Karpas-422 (cell line): Measurements from ENCODE around the gene SRPK2. TPM values are rescaled to one million over a fixed set of nuclear protein-coding genes. Genes with fewer than 3 reads are reported as not detected.
"Not testable (repeated sequence)": the region's sequence is repeated elsewhere in the genome, so short reads cannot be mapped to it uniquely, and the experiment has no call there.

Experiments
- DNase-seq: peaks from one replicate; pipeline ENCODE4 v3.0.0-alpha.2; 2015
- H2AFZ ChIP-seq: fragments of 200-600 bp; sonication (generic); 2 replicates; pipeline ENCODE4 v1.6.1; 2014; ENCODE audit warnings: antibody characterized with exemption, low read length, mixed read lengths
- H3K27ac ChIP-seq: fragments of 200-600 bp; sonication (generic); 2 replicates; pipeline ENCODE4 v1.5.1; 2014; ENCODE audit warnings: mild to moderate bottlenecking, low read length, moderate library complexity
- H3K27me3 ChIP-seq: fragments of 200-600 bp; sonication (generic); 2 replicates; pipeline ENCODE4 v1.6.1; 2014; ENCODE audit warnings: low read length, mixed read lengths
- H3K36me3 ChIP-seq: fragments of 200-600 bp; sonication (generic); 2 replicates; pipeline ENCODE4 v1.6.1; 2014; ENCODE audit warnings: low read length, mixed read lengths; ENCODE audit not compliant: insufficient read depth
- H3K4me1 ChIP-seq: fragments of 200-600 bp; sonication (generic); 2 replicates; pipeline ENCODE4 v1.6.1; 2014; ENCODE audit warnings: mild to moderate bottlenecking, low read length, mixed read lengths
- H3K4me2 ChIP-seq: fragments of 200-600 bp; sonication (generic); 2 replicates; pipeline ENCODE4 v1.6.1; 2014; ENCODE audit warnings: low read length, low read depth, mild to moderate bottlenecking; ENCODE audit not compliant: poor library complexity, severe bottlenecking
- H3K4me3 ChIP-seq: fragments of 200-600 bp; sonication (generic); 2 replicates; pipeline ENCODE4 v1.5.1; 2014; ENCODE audit warnings: mild to moderate bottlenecking, antibody characterized with exemption, low read length, mixed read lengths
- H3K79me2 ChIP-seq: fragments of 200-600 bp; sonication (generic); 2 replicates; pipeline ENCODE4 v1.6.1; 2014; ENCODE audit warnings: mild to moderate bottlenecking, low read length, mixed read lengths
- H3K9ac ChIP-seq: fragments of 200-600 bp; sonication (generic); 2 replicates; pipeline ENCODE4 v1.6.0; 2014; ENCODE audit warnings: low read length
- H3K9me2 ChIP-seq: fragments of 200-600 bp; sonication (generic), shearing (Covaris generic); replicated peaks from 2 replicates; pipeline ENCODE4 v1.6.0; 2014; ENCODE audit warnings: mild to moderate bottlenecking, low read length, moderate library complexity; ENCODE audit not compliant: insufficient read depth
- H3K9me3 ChIP-seq: fragments of 300-700, 200-600 bp; sonication (generic); 2 replicates; pipeline ENCODE4 v1.6.1; 2014; ENCODE audit warnings: low read length, mixed read lengths
- H4K20me1 ChIP-seq: fragments of 200-600 bp; sonication (generic); 2 replicates; pipeline ENCODE4 v1.6.1; 2014; ENCODE audit warnings: mild to moderate bottlenecking, antibody characterized with exemption, low read length, low read depth; ENCODE audit not compliant: insufficient read depth
- total RNA-seq: library from RNA; depleted of rRNA; stranded (reverse); fragments of >200 nt; shearing (Covaris generic); gene quantifications from 2 replicates; pipeline ENCODE4 v1.2.3, GENCODE V29; 2014; ENCODE audit warnings: low replicate concordance

Gene SRPK2
- total RNA-seq, 1 experiment from 2014 or later: 9.0 TPM

DNA sequence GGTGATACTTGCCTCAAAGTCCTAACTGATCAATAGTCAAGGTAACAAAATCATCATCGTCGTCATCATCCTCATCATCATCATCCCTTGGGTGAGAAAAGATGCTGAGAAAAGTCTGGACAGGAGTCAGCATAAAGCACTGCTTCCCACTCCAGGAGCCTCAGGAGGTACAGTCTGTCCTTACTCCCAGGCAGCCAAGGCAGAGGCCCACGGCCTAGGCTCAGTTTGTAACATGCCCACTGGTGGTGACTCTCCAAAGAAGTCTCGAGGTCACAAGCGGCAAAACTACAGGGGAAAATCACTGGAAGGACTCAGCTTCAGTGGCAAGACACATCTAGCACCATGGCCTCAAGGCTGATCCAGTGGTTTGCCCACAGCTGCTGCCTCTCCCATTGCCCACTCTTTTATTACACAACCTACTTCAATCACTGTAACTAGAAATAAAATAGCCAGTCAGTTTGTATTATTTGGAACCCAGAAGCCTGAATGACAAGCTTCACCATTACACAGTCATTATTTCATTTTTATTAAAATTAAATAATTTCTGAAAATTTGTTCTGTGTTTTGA lies 150.4 kb downstream of the SRPK2 start:
- Histone ChIP-seq H2AFZ (no peak overlapping the region), H3K9me2 (no peaks in the 10 kb centered on the region), H3K4me1 (no peaks in the 10 kb centered on the region), H3K27ac (no peak overlapping the region), H3K79me2 (no peaks in the 10 kb centered on the region), H3K9ac (no peak overlapping the region), H3K27me3 (no peaks in the 10 kb centered on the region), H3K4me3 (no peak overlapping the region), H3K9me3 (no peaks in the 10 kb centered on the region), H3K4me2 (no peak overlapping the region), H3K36me3 (no peaks in the 10 kb centered on the region), H4K20me1 (peaks cover 26% of the 10 kb centered on the region)
- no peak for DNase-seq

- Histone ChIP-seq H2AFZ (no peak overlapping the region), H3K4me2 (no peak overlapping the region), H3K27ac (no peak overlapping the region), H4K20me1 (peaks cover 15% of the 10 kb centered on the region), H3K9me3 (no peaks in the 10 kb centered on the region), H3K27me3 (no peaks in the 10 kb centered on the region), H3K9me2 (no peaks in the 10 kb centered on the region), H3K79me2 (no peaks in the 10 kb centered on the region), H3K4me1 (no peaks in the 10 kb centered on the region), H3K36me3 (no peaks in the 10 kb centered on the region), H3K9ac (no peak overlapping the region), H3K4me3 (no peak overlapping the region)
- no peak for DNase-seq
Measured at GRCh38 chr7:105234886-105235285, 153.8 kb downstream of the SRPK2 start.

DNA sequence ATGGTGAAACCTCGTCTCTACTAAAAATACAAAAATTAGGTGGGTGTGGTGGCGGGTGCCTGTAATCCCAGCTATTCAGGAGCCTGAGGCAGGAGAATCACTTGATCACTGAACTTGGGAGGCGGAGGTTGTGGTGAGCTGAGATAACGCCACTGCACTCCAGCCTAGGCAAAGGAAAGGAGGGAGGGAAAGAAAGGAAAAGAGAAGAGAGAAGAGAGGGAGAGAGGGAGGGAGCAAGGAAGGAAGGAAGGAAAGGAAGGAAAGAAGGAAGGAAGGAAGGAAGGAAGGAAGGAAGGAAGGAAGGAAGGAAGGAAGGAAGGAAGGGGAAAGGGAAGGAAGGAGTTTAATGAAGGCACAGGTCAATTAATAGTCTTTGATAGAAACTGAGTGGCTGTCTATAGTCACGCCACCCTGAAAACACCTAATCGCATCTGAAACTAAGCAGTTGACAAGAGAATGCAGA lies 155.9 kb downstream of the SRPK2 start:
- not testable (repeated sequence) for H3K4me2 ChIP-seq, H3K9me3 ChIP-seq, H3K36me3 ChIP-seq, H3K4me1 ChIP-seq, H3K27me3 ChIP-seq, H3K9me2 ChIP-seq, DNase-seq, H2AFZ ChIP-seq, H3K79me2 ChIP-seq, H3K9ac ChIP-seq, H3K27ac ChIP-seq, H3K4me3 ChIP-seq
- peaks cover 15% of the 10 kb centered on the region for H4K20me1 ChIP-seq

DNA sequence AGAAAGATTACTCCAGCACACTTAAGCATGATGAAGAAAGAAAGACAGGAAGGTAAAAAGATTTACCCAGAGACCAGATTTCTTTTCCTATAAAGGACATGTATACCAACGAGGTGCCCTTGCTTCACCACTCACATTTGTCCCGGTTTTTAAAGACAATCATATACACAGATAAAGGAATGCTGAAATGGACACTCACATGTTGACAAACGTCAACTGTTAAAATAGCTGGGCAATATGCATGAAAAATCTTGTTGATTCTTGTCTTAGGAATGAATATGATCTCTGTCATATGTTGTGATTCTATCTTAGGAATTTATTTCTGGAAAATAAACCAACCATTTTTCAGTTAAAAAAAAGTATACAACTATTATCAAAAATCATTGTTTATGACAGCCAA lies 158.2 kb downstream of the SRPK2 start:
- Histone ChIP-seq H3K36me3 (no peaks in the 10 kb centered on the region), H3K4me2 (no peak overlapping the region), H3K9me2 (no peaks in the 10 kb centered on the region), H3K4me3 (no peak overlapping the region), H3K9me3 (no peaks in the 10 kb centered on the region), H2AFZ (no peak overlapping the region), H4K20me1 (peaks cover 6% of the 10 kb centered on the region; the same call in 1 of the 2 replicates), H3K27me3 (no peaks in the 10 kb centered on the region), H3K27ac (no peak overlapping the region), H3K4me1 (no peaks in the 10 kb centered on the region), H3K79me2 (no peaks in the 10 kb centered on the region), H3K9ac (no peak overlapping the region)
- no peak for DNase-seq

GRCh38 chr7:105229641-105230040 lies 159.1 kb downstream of the SRPK2 start:
- Histone ChIP-seq H3K27ac (no peak overlapping the region), H3K79me2 (no peaks in the 10 kb centered on the region), H3K36me3 (no peaks in the 10 kb centered on the region), H4K20me1 (peaks cover 10% of the 10 kb centered on the region; the same call in 1 of the 2 replicates), H3K4me2 (no peak overlapping the region), H3K4me1 (no peaks in the 10 kb centered on the region), H3K9me2 (no peaks in the 10 kb centered on the region), H3K9ac (no peak overlapping the region), H2AFZ (no peak overlapping the region), H3K9me3 (no peaks in the 10 kb centered on the region), H3K27me3 (no peaks in the 10 kb centered on the region), H3K4me3 (no peak overlapping the region)
- DNase-seq: no peak

DNA sequence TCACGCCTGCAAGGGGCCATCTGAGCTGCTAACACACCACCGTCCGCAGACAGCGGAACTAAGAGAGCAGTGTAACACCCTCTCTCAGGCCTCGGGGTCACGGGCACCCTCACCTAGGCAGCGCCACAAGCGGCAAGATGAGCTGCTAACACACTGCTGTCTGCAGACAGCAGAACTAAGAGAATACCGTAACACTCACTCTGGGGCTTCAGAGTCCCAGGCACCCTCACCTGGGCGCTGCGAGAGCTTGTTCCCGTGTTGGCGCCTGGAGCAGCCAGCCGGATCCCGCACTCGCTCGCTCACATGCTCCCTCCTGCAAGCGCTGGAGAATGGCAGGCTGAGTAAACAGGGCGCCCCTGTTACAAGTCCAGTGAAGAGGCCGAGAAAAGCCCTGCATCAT lies 160.2 kb downstream of the SRPK2 start:
- Histone ChIP-seq H3K36me3 (no peaks in the 10 kb centered on the region), H3K27ac (no peak overlapping the region), H3K9me3 (no peaks in the 10 kb centered on the region), H3K4me1 (no peaks in the 10 kb centered on the region), H3K9ac (no peak overlapping the region), H3K4me3 (no peak overlapping the region), H2AFZ (no peak overlapping the region), H3K4me2 (no peak overlapping the region), H4K20me1 (peaks cover 10% of the 10 kb centered on the region; the same call in 1 of the 2 replicates), H3K9me2 (no peaks in the 10 kb centered on the region), H3K27me3 (no peaks in the 10 kb centered on the region), H3K79me2 (no peaks in the 10 kb centered on the region)
- no peak for DNase-seq

GRCh38 chr7:105227391-105227790 lies 161.3 kb downstream of the SRPK2 start:
- H3K79me2 ChIP-seq: no peaks in the 10 kb centered on the region
- H3K27ac ChIP-seq: no peak overlapping the region
- H3K9me3 ChIP-seq: no peaks in the 10 kb centered on the region
- no peaks in the 10 kb centered on the region for H3K4me1 ChIP-seq
- peaks cover 17% of the 10 kb centered on the region; the same call in 1 of the 2 replicates for H4K20me1 ChIP-seq
- H3K27me3 ChIP-seq: no peaks in the 10 kb centered on the region
- H3K4me3 ChIP-seq: no peak overlapping the region
- DNase-seq: no peak
- no peaks in the 10 kb centered on the region for H3K9me2 ChIP-seq
- no peak overlapping the region for H2AFZ ChIP-seq
- H3K4me2 ChIP-seq: no peak overlapping the region
- H3K36me3 ChIP-seq: no peaks in the 10 kb centered on the region
- H3K9ac ChIP-seq: no peak overlapping the region

DNA sequence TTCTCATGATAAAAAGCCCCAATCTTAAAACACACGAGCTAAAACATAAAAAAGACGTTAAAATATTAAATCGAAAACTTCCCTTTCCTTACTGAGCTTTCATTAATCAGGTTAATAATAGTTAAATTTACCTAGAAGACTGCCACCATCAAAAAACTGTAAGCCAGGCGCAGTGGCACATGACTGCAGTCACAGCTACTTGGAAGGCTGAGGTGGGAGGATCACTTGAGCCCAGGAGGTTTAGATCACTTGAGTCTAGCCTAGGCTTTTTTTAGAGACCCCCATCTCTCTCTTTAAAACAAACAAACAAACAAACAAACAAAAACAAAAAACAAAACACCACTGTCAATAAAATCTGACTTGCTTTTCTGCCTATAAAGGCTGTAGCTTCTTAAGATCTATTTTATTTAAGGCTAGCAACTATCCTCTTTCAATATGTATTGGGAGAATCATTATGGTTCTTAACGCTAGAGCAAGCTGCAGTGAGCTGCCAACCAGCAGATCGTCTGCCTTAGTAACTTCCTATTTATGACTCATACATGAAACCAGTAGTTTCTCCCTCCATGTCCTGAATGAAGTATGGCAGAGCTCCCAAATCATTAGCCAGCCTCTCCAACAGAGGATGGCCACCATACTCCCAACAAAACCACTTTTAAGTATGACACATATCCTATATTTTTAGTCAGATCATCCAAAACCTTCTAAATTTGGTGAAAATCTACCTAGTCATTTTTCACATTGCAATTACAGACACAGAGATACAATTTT lies 163.7 kb downstream of the SRPK2 start:
- Histone ChIP-seq H3K9me3 (no peaks in the 10 kb centered on the region), H3K27me3 (no peaks in the 10 kb centered on the region), H3K4me2 (no peak overlapping the region), H3K79me2 (no peaks in the 10 kb centered on the region), H3K9me2 (no peaks in the 10 kb centered on the region), H3K4me3 (no peak overlapping the region), H3K4me1 (no peaks in the 10 kb centered on the region), H3K9ac (no peak overlapping the region), H3K36me3 (no peaks in the 10 kb centered on the region), H4K20me1 (peaks cover 15% of the 10 kb centered on the region), H3K27ac (no peak overlapping the region), H2AFZ (no peak overlapping the region)
- peak; percentile 42 for DNase-seq
